GM18909 (cell line): ENCODE data around the gene RALB.
A peak's percentile ranks its signal among the peaks of the same experiment; 100 is the strongest.

Experiments used
- ATAC-seq: cut with Tn5 transposase; IDR thresholded peaks from one replicate; pipeline ENCODE4 v1.9.1; 2021; ENCODE audit warnings: mild to moderate bottlenecking; ENCODE audit not compliant: unreplicated experiment, poor library complexity

Gene RALB

DNA sequence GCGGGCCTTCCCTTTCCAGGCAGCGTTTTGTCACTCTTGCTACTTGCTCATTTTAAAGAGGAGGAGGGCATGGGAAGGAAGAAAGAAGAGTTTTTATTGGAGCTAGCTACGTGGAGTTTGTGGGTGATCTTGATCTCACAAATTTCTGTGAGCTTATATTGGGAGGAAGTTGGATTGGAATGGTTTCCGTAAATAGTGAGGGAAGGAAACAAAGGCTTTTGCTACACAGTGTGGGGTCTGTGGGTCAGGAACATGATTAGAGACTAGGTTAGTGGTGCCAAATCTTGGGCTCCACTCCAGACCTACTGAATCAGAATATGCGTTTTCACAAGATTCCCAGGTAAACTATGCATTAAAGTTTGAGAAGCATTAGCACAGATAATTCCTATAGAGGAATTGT is 8.1 kb downstream of the RALB start:
- ATAC-seq: no peak

DNA sequence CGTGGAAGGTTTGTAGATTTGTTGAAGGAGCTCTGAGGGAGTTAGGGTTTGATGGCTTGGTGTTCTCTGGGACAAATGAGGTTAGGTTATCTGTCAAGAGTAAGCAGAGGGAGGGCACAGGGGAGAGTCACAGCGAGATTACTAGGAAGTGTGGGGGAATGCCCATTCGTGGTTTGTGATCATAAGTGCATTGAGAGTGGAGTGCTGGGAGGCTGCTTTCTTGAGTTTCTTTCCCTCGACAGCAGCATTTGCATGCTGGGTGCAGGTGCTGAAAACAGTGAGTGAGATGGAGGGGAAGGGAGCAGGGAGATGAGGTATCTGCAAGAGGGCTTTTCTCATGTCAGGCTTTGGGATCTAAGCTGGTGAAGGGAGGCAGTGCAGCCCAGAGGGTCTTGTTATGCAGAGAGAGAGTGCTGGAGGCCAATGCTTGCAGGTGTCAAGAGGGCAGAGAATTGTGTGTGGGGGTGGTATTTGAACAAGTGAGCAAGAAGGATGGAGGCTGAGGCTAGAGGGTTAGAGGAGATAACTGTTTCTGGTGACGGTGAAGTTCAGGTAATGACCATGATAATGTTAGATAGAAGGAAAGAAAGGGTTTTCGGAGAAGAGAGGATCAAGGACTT is 8.8 kb downstream of the RALB start:
- ATAC-seq: peak; percentile 79

DNA sequence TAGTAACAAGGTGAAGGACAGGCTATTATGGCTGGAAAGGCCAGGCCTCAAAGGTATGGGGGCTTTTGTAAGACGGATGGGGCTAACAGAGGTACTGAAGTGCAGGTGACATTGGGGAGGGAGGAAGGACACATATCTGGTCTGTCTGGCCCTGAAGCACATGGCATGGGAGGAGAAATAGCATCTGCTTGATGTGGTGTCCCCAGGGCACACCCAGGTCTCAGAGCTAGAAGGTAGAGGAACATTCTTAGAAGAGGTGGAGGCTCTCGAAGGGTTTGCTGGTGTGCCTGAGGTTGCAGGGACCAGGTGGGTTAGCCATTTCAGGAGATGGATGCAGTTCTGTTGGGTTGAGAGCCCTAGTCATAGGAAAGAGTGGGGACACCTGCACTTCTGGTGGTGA is 9.5 kb downstream of the RALB start:
- ATAC-seq: no peak

DNA sequence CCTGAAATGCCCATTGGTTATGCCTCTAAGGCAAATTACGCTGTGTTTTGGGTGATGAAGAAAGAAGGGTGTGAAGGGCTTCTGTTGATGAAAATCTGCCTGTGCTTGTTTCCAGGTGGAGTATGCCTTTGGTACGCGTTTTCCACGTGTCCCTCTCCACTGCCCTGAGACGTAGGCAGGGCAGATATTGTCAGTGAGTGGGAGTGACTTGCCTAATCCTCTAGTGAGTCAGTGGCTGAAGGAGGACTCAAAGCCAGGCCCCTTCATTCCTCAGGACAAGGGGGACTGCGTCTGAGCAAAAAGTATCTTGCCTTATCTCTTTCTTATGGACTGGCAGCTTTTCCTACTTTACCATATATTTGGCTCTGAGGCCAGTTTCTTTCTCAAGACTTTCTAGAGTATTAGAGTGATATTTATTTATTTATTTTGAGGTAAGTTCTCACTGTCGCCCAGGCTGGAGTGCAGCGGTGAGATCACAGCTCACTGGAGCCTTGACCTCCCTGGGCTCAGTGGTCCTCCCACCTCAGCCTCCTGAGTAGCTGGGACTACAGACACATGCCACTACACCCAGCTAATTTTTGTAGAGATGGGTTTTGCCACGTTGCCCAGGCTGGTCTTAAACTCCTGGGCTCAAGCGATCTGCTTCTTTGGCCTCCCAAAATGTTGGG is 10.2 kb downstream of the RALB start:
- no peak for ATAC-seq

DNA sequence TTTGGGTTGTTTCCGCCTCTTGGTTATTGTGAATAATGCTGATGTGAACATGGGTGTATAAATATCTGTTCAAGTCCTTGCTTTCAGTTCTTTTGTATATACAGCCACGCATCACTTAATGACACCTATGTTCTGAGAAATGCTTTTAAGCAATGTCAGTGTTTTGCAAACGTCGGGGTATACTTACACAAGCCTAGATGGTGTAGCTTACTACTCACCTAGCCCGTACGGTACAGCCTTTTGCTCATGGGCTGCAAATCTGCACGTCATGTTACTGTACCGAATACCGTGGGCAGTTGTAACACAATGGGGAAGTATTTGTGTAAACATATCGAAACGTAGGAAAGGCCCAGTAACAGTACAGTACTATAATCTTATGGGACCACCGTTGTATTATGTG is 12.4 kb downstream of the RALB start:
- peak; percentile 42 for ATAC-seq

DNA sequence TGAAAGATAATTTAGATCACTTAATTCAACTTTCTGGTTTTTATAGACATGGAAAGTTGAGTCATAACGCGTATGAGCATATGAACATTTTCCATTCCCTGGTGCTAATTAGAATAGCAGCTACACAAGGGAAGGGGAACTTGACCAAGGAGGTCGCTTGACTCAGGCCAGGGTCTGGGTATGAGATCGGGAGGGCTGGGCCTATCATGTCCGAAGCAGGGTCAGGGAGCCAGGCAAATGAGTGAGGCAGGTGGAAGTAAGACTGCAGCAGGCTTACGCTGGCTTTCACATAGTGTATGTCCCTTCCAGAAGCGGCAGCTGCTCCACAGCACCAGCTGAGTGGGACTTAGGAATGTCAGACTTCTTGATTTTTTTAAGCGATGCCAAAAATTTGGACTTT is 14.7 kb downstream of the RALB start:
- ATAC-seq: peak; percentile 50

DNA sequence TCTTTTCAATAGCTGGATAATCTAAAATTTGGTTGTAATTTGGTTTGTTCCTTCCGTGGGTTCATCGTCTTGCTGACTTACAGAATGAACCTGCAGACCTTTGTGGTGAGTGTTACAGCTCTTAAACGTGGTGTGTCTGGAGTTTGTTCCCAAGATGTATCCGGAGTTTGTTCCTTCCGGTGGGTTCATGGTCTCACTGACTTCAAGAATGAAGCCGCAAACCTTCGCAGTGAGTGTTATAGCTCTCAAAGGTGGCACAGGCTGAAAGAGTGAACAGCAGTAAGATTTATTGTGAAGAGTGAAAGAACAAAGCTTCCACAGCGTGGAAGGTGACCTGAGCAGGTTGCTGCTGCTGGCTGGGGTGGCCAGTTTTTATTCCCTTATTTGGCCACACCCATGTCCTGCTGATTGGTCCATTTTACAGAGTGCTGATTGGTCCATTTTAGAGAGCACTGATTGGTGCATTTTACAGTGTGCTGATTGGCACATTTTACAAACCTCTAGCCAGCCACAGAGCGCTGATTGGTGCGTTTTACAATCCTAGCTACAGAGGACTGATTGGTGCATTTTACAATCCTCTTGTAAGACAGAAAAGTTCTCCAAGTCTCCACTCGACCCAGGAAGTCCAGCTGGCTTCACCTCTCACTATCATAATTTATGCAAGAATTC is 16.6 kb downstream of the RALB start:
- ATAC-seq: no peak

DNA sequence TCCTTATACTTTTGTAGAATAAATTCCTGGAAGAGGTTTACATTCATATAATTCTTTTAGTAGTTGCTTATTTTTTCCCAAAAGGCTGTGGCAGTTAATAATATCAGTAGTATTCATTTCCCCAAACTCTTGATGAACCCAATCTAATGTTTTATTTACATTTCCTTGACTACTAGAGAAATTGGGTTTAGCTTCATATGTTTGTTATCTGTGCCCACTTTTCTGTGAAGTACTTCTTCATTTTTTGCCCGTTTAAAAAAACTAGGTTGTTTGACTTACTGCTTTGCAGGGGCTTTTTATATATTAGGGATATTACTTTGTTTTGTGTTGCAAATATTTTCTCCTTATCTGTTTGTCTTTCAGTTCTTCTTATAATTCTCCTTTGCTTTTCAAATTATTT is 17.2 kb downstream of the RALB start:
- ATAC-seq: no peak

DNA sequence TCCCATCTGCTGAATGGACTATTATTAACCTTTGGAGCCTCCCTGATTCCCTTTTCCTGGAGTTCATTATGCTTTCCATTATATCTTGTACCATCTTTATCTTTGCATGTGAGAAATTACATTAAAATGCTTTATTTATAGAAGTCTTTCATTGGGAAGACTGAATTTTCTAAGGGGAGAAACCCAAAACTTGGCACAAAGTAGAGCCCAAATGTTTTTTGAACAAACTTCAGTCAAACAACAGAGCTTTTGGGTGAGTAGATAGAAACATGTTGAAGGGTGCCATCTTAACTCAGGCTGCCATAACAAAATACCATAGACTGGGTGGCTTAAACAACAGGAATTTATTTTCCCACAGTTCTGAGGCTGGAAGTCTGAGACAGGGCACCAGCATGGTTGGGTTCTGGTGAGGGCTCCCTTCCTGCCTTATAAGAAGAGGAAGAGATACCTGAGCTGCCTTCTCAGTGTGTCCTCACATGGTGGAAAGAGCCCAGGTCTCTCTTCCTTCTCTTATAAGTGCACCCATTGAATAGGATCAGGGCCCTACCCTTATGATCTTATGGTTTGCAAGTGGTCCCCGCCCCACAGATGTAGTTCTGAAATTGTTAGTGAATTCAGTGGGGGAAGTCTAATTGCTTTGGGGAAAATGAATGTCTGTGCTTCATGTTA is 19.2 kb downstream of the RALB start:
- ATAC-seq: no peak

DNA sequence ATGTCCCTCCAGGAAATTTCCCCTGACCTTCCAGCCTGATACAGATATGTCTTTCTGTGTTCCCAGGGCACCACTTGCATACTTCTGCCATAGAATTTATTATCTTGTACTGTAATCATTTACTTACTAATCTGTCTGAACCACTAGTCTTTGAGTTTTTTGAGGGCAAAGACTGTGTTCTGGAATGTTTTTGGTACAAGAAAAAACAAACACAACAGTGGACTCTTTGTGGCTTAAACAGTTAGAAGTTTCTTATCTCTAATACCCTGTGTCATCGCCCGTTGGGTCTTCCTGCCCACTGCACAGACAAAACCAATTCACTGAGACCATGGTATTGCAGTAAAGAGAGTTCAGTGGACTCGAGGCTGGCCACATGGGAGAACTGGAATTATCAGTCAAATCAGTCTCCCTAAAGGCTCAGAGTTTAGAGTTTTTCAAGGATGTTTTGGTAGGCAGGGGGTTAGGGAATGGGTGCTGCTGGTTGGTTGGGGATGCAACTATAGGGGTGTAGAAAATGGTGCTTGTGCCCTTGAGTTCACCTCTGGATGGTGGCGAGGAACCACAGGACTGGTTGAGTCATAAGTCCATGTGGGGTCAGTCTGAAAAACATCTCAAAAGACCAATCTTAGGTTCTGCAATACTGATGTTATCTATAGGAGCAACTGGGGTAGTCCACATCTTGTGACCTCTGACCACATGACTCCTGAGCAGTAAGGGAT is 20.3 kb downstream of the RALB start:
- ATAC-seq: no peak

DNA sequence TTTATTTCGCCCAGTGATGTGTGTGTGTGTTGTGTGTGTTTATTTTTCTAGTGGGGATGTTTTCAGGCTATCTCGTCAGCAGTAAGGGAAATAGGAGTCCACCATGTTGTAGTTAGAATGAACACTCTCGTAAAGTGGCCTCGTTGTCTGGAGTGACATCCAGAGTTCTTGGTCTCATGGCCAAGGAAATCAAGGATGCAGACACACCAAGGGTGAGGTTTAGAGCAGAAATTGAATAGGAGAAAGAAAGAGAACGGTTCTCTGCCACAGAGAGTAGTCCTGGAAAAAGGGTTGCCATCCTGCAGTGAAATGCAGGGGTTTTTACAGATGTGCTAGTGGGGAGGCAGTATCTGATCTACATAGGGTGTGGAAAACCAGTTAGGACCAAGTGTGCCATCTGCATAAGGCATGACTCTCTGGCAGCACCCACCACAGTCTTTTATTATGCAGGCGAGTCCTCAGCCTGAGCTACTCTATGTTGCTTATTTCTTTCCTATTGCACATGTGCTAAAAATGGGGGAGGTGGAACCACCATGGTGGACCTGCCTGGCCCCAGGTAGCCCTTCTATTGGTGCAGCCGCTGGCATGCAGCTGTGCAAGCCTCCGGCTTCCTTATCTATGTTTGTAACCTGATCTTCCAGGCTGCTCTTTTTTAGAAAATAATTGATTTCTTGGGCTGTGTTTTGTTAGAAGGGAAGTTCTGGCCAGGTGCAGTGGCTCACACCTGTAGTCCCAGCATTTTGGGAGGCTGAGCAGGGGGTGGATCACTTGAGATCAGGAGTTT is 23.2 kb downstream of the RALB start:
- no peak for ATAC-seq

DNA sequence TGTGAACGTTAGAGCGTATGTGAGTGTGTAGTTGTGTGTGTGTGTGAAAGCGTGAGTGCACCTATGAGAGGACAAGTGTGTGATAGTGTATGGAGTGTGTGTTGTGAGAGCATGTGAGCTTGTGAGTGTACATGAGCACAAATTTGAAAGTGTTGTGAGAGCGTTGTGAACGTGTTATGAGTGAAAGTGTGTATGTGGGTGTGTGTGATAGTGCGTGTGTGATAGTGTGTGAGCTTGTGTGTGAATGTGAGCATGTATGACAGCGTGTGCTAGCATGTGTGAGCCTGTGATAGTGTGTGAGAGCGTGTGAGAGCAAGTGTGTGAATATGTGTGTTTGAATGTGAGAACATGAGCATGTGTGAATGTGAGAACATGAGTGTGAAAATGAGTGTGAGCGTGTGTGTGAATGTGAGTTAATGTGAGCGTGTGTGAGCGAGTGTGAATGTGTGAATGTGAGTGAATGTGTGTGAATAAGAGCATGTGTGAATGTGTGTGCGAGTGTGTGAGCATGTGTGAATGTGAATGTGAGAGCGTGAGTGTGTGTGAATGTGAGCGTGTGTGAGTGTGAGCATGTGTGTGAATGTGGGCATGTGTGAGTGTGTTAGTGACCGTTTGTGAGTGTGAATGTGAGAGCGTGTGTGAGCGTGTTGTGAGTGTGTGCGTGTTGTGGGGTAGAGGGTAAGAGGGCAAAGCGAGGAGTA is 25.0 kb downstream of the RALB start:
- ATAC-seq: no peak

DNA sequence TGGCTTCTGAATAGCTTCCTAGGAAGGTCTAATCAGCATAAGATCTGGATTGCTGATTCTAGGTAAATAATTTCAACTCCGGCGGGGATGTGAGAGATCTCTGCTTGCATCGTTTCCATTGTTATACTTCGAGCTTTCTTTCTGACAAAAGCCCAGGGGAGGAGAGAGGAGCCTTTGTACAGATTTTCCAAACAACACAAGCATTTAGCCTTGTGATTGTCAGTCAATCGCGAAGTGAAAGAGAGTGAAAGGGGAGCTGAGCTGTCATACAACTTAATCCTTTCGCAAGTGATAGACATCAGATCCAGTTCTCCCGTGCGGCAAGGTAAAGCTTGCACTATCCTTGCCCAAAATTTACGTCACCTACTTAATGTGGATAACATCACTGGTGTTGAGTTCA is 26.2 kb downstream of the RALB start:
- no peak for ATAC-seq

DNA sequence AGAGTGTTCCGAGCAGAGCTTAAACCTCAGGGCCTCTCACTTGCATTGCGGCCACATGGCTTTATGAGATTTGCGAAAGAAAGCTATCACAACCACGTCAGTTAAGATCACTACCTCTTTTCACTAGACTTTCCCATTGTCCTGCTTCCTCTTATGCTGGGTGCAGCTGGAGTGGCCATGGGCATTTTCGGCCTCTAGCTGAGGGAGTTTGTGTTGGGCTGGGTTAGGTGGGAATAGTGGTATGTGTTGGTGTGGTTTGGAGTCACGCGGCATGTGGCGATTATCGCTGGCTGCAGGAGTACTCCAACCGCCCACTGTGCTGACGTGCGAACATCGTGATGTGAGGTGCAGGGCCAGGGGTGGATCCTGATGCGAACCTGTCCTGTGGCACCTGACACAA is 27.1 kb downstream of the RALB start:
- no peak for ATAC-seq

DNA sequence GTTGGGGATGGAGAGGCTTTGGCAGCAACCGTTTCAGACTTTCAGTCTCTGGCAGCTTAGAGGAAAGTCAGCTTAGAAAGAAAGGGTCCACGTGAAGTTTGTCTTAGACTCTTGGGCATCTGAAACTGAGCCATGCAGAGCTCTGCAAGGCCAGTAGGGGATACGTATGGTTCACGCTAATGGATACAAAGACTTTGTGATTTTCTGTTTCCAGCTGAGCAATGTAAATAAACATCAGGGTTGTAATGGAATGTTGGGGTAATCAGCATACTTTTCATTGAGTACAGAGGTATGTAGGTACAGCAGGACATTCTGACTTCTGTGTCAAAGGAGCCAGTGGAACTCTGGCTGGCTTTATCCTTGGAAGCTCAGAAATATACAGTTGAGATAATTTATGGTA is 31.0 kb downstream of the RALB start:
- ATAC-seq: no peak

DNA sequence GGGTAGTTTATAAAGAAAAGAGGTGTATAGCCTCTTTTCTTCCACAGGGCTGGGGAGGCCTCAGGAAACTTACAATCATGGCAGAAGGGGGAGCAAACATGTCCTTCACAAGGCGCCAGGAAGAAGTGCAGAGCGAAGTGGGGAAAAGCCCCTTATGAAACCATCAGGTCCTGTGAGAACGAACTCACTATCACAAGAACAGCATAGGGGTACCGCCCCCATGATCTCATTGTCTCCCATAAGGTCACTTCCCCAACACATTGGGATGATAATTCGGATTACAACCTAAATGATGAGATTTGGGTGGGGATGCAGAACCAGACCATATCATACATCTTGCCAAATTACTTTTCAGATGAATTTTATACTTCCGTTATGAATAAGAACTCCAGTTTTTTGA is 32.4 kb downstream of the RALB start:
- no peak for ATAC-seq

DNA sequence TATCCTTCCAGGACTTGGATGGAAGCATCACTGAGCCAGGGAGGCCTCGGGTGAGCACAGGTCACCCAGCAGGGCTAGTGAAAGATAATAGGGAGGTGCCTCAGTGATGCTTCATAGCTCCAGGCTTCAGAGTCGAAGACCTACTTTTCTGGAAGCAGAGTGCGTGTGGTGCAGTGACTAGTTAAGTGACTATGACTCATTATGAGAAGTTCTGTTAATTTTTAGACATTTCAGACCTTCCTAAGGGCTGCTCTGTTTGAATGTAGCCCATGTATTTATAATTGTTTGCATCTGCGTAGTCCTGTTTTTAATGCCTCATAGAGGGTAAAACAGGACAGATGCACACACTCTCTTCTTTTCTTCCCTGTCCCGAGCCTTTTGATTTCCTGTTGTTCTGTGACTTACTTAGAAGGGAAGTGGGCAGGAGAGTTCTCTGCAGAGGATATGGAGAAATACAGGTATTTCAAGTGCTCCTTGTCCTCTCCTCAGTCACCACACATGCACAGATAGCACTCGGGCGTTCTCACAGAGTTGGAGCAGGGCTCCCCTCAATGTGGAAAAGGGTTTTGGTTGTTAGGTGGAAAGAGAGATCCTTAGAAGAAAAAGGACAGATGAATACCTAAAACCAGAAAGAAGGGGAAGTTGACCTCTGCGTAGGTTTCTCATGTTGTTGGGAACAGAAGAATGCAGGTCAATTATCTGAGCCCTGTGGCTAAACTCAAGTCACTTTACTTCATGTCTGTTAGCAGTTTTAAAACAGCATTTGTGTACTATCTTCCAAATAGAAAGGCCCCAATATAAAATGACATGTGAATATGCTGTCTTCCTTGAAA is 34.7 kb downstream of the RALB start:
- ATAC-seq: peak; percentile 98

DNA sequence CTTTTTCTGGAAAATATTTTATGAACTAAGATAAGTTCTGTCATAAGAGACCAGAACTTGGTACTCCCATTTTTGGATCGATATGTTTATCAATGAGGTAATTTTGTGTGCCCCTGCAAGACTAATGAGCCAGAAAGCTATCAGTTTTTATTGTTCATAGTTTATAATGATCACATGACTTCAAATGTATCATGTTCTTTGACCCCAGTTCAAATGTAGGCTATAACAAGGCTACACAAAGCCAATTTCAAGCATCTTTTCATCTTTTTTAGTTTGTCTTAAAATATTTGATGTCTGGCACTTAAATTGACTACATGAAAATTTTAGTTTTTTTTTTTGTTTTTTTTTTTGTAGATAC is 35.3 kb downstream of the RALB start:
- ATAC-seq: no peak
